GM21825 (cell line): ENCODE measurements around the gene UNC5C.

ENCODE experiments used
- ATAC-seq: cut with Tn5 transposase; IDR thresholded peaks from one replicate; pipeline ENCODE4 v1.9.1; 2021; ENCODE audit warnings: mild to moderate bottlenecking, moderate library complexity; ENCODE audit not compliant: unreplicated experiment

The UNC5C gene

GRCh38 chr4:95546866-95547714 is 1.7 kb downstream of the UNC5C start:
- ATAC-seq: no peak

DNA sequence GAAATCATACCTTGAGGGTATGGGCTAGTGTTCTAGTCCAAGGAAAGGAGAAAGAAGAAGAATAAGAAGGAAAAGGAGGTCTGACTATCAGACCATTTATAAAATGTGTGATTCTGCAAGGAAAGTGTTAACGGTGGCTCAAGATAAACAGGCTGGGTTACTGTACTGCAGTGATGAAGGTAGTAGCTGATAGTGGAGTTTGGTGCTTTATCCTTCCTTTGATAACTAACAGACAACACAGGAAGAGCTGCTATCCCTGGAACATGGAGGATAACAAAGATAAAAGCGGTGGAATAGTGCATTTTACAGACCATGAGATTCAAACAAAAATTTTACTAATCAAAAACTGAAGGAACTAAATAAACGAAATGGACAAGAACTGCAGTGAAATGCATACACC is 2.6 kb downstream of the UNC5C start:
- no peak for ATAC-seq

GRCh38 chr4:95545546-95545945 is 3.2 kb downstream of the UNC5C start:
- no peak for ATAC-seq

DNA sequence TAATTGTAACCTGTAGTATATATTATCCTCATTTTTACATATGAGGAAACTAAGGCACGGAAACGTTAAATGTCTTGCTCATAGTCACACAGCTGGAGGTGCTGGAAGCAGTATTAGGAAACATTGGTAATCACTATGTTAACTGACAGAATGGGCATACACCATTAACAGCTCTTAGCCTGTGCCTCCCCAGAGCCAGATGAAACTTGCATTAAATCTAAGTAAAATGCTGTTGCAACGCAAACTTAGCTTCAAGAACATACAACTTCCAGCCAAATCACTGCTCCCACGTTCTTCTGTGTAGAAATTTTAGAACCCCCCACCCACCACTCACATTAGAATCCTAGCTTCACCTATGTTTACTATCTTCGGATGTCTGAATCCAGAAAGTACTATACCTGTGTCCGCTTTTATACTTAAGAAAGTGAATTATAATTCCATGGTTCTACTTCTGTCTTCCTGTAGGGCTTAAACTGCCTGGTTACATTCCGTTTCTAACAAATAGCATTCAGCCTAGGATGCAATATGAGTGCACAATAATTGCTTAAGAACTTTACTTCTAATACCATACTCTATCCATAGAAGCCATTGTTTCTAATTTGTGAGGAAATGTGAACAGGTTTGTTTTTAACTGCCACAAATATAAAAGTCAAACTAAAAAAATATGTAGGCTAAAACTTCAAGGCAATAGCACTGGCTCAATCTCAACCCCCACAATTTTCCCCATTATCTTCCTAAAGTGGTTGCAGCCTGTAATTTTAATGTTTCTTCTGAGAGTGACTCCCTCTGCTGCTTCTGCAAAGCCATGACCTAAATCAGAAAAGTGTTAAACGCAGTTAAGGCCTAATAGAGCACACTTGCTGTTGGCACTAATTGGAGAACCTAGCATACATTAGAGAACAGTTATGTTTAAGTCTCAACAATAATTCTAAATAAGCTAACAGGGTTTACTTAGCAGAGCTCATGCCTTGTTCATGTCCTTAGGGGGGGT is 4.4 kb downstream of the UNC5C start:
- ATAC-seq: no peak

DNA sequence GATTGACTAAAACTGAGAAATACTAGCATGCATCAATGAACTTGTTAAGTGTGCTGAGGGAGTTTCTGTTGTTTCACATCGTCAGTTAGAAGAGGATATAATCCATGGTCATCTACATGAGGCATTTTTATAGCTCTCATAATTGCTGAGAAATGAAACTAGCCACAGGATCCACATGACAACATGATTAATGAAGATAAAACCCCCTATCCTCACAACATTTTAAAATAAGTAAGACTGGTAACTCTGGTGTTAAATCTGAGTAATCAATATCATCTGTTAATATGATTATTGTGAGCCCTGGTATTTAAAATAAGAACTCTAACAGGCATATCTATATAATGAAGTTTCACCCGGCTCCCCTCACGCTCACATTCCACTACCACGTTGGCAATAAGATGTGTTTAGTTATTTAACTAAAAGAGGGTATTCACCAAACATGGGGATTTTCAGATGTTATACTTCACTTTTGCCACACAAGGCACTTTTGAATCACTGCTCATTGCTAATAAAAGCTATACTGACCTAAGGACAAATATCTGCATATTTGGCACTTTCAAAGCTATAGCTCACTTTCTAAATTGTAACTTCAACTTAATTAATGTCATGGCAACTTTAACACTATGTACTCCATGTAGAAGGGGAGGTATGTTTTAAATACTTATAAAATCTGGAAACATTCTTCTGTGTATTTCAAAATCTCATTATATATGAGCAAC is 6.7 kb downstream of the UNC5C start:
- peak; percentile 70 for ATAC-seq

DNA sequence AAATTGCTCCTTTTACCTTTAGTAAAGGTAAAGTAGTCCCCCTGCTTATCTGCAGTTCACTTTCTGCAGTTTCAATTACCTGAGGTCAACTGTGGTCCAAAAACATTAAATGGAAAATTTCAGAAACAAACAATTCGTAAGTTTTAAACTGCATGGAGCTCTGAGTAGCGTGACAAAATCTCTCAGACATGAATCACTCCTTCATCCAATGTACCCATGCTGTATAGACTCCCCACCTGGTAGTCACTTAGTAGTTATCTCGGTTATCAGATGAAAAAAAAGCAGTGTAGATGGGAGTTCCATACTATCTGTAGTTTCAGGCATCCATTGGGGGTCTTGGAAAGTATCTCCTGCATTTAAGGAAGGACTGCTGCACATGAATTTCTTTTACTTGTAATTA is 7.7 kb downstream of the UNC5C start:
- ATAC-seq: no peak

DNA sequence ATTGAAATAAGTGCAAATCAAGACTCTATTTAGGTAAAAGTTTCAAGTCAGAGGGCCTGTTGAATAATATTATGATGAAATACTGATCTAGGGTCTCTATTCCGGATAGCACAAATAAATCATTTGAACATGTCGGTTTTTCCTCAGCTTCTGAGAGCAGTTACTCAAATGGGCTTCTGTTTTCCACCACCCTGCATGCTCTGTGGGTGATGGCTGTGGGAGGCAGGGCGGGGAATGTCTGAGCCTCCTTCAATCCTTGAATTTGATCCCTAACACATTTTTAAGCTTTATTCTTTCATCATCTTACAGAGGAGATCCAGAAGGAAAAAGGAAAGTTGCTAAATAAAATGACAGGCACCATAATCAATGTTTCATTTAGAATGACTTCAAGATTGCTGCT is 8.5 kb downstream of the UNC5C start:
- ATAC-seq: no peak

- no peak for ATAC-seq
Observed at GRCh38 chr4:95539106-95539505, 9.7 kb downstream of the UNC5C start.

- ATAC-seq: no peak
Observed at GRCh38 chr4:95537863-95538488, 10.8 kb downstream of the UNC5C start.

DNA sequence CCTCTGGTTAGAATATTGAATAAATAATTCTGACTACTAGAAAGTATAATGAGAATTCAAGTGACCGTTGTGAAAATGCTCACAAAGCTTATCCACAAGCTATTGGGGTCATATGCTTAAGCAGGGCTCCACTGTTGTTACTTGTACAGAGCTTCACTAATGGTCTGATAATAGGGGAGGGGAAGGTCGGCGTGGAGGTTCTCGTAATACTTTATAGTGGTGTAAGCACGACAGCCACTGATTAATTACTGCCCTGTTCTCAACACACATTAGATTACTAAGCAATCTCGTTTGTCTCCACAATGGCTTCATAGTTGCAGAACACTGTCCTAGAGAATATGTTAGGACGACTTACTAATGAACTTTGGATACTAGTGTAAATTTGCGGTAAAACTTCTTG is 11.6 kb downstream of the UNC5C start:
- no peak for ATAC-seq

DNA sequence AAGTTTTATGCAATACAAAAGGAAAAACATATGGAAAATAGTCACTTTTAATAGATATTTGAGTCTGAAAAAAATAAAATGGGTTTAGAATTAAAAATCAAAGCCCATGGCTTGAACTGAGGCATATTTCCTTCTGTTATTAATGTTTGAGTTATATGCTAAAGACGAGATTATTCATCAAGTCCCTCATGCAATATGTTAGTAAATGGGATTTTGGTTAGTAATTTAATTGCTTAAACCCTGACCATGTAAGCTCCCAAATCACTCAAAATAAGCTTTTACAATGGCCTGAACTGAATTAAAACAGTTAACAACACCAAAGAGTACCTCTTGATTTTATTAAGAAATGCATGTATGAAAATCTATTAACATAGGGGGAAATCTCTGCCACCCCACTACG is 12.1 kb downstream of the UNC5C start:
- ATAC-seq: no peak

DNA sequence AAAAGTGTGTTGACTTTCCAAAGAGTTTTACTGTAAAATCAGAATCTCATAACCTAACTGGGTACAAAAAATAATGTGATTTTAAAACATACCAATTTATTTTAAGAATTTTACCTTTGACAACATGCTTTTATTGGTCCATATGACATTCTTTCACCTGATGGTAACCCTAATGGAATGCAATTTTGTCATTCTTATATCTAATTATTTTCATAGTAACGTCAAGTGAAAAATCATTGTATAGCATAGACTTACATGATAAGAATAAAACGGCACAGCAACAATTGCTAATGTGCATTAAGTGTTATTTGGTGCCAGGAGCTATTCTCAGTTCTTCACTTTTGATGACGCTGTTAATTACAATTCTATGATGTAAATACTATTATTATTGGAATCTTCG is 13.6 kb downstream of the UNC5C start:
- no peak for ATAC-seq

GRCh38 chr4:95534032-95534431 is 14.7 kb downstream of the UNC5C start:
- ATAC-seq: no peak

DNA sequence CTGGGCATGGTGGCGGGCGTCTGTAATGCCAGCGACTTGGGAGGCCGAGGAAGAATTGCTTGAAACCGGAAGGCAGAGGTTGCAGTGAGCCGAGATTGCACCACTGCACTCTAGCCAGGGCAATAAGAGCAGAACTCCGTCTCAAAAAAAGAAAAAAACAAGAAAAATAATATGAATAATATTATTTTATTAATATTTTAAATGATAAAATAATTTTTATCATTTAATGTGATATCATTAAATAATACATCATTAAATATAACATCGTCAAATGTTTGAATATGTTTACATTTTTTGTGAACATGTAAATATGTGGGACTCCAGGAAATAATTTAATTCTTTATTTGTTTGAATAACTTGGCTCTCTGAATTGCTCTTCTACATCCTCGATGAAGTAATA is 15.5 kb downstream of the UNC5C start:
- no peak for ATAC-seq

GRCh38 chr4:95532305-95532704 is 16.5 kb downstream of the UNC5C start:
- no peak for ATAC-seq

DNA sequence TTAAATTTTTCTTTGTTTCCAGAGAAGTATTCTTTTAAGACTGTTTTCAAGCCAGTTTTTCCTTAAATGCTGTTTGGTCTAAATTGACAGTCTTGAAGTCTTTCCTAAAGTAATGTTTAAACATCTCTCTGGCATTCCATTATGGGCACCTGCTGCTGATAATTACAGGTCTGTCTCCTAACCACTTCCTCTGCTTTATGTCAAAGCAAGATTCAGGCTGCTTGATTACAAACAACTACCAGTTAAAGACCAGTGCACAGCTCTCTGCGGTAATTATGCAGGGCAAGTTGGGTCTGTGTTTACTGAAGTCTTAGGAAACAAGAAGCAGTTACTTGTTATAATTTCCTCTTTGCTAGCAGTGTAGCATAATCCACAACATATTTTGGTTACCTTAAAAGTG is 17.6 kb downstream of the UNC5C start:
- ATAC-seq: no peak

DNA sequence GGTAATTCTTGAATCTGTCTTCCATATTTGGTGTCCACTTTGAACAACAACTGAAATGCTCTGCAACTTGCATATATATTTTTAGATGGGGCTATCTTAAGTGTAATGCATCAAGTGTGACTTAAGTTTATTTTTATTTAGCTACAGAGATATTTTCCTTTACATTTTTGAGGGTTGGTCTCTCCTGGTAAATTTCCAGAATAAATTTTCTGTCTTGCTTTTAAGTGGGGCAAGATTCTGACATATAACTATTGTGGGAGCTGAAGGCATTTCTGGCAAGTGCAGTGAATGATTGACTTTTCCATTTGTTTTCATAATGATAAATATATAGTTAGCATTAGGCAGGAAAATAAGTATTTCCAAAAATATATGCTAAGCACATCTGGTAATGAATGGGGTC is 18.8 kb downstream of the UNC5C start:
- ATAC-seq: no peak

DNA sequence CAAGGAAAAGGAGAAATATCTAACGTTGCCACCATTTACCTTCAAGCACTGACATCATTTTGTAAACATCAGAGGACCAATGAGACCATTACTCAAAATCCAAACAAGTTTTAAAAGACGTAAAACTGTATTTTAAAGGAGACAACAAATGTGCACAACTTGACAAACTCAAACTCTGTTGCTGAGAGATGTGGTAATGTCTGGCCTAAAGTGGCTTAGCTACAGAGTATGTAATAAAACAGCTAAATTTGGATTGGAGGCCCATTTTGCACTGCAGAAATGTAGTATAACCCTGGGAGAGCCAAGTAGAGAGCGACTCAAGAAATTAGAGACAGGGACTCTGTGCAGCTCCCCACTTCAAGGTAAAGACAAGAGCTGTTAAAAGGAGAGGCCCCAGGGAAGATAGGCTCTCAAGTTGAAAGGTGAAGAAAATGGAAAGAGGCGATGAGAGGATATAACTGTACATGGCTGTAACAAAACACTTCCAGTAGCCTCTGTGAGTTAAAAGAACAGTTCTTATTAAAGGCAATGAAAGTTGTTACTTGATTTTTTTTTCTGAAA is 20.3 kb downstream of the UNC5C start:
- ATAC-seq: no peak

- no peak for ATAC-seq
Observed at GRCh38 chr4:95526075-95526474, 22.7 kb downstream of the UNC5C start.

- no peak for ATAC-seq
Observed at GRCh38 chr4:95524729-95525128, 24.0 kb downstream of the UNC5C start.
